ENCODE results near the gene SLC16A6.

SLC16A6 gene

GRCh38 chr17:68299817-68300216, 8.9 kb upstream of the SLC16A6 start:
- DNase-seq (ENCODE audit: low spot score in 2 of 2) (no peak), ATAC-seq (no peak)
- H3K4me1 Mint-ChIP-seq: peaks cover 33% of the 10 kb centered on the region
- no peak overlapping the region for H3K27ac Mint-ChIP-seq
- H3K4me3 Mint-ChIP-seq: no peak overlapping the region
- no peaks in the 10 kb centered on the region for H3K9me3 Mint-ChIP-seq
- H3K36me3 Mint-ChIP-seq: peaks cover 5% of the 10 kb centered on the region

- Mint-ChIP-seq H3K4me1 (peaks cover 41% of the 10 kb centered on the region), H3K4me3 (no peak overlapping the region), H3K27ac (no peak overlapping the region), H3K36me3 (peaks cover 5% of the 10 kb centered on the region), H3K9me3 (no peaks in the 10 kb centered on the region)
- no peak for ATAC-seq
- DNase-seq (ENCODE audit: low spot score in 2 of 2): no peak
These were observed 7.7 kb upstream of the SLC16A6 start for GRCh38 chr17:68298601-68299000.

GRCh38 chr17:68297195-68297594, 6.3 kb upstream of the SLC16A6 start:
- ATAC-seq: no peak
- H3K27ac Mint-ChIP-seq: peak overlapping the region; percentile 68
- peak overlapping the region; percentile 64 for H3K4me3 Mint-ChIP-seq
- peaks cover 5% of the 10 kb centered on the region for H3K36me3 Mint-ChIP-seq
- DNase-seq (ENCODE audit: low spot score in 2 of 2): no peak
- H3K4me1 Mint-ChIP-seq: peaks cover 45% of the 10 kb centered on the region
- H3K9me3 Mint-ChIP-seq: no peaks in the 10 kb centered on the region

GRCh38 chr17:68296217-68297191, 5.6 kb upstream of the SLC16A6 start:
- peak overlapping the region; percentile 64 for H3K4me3 Mint-ChIP-seq
- peaks cover 40% of the 10 kb centered on the region for H3K4me1 Mint-ChIP-seq
- H3K9me3 Mint-ChIP-seq: no peaks in the 10 kb centered on the region
- peak overlapping the region; percentile 68 for H3K27ac Mint-ChIP-seq
- DNase-seq (ENCODE audit: low spot score in 2 of 2) (peak; percentile 32 to 73), ATAC-seq (peak; percentile 79)
- H3K36me3 Mint-ChIP-seq: peaks cover 1% of the 10 kb centered on the region

- no peaks in the 10 kb centered on the region for H3K9me3 Mint-ChIP-seq
- DNase-seq (ENCODE audit: low spot score in 2 of 2) (no peak), ATAC-seq (no peak)
- peaks cover 7% of the 10 kb centered on the region for H3K36me3 Mint-ChIP-seq
- H3K4me1 Mint-ChIP-seq: peaks cover 38% of the 10 kb centered on the region
- peak overlapping the region; percentile 49 for H3K27ac Mint-ChIP-seq
- H3K4me3 Mint-ChIP-seq: no peak overlapping the region
These were observed 4.2 kb upstream of the SLC16A6 start for GRCh38 chr17:68295086-68295485.

- peaks cover 43% of the 10 kb centered on the region for H3K4me1 Mint-ChIP-seq
- DNase-seq (ENCODE audit: low spot score in 2 of 2): no peak
- no peaks in the 10 kb centered on the region for H3K9me3 Mint-ChIP-seq
- no peak overlapping the region for H3K4me3 Mint-ChIP-seq
- no peak for ATAC-seq
- H3K36me3 Mint-ChIP-seq: peaks cover 7% of the 10 kb centered on the region
- H3K27ac Mint-ChIP-seq: peak overlapping the region; percentile 49
These were observed 3.7 kb upstream of the SLC16A6 start for GRCh38 chr17:68294617-68295016.

- H3K36me3 Mint-ChIP-seq: peaks cover 7% of the 10 kb centered on the region
- DNase-seq (ENCODE audit: low spot score in 2 of 2): no peak
- H3K4me3 Mint-ChIP-seq: no peak overlapping the region
- peaks cover 48% of the 10 kb centered on the region for H3K4me1 Mint-ChIP-seq
- H3K27ac Mint-ChIP-seq: no peak overlapping the region
- no peak for ATAC-seq
- H3K9me3 Mint-ChIP-seq: no peaks in the 10 kb centered on the region
These were observed 3.2 kb upstream of the SLC16A6 start for GRCh38 chr17:68294196-68294555.

- DNase-seq (ENCODE audit: low spot score in 2 of 2) (no peak), ATAC-seq (no peak)
- H3K27ac Mint-ChIP-seq: no peak overlapping the region
- H3K4me3 Mint-ChIP-seq: no peak overlapping the region
- H3K9me3 Mint-ChIP-seq: no peaks in the 10 kb centered on the region
- H3K36me3 Mint-ChIP-seq: peaks cover 7% of the 10 kb centered on the region
- peaks cover 53% of the 10 kb centered on the region for H3K4me1 Mint-ChIP-seq
These were observed 2.7 kb upstream of the SLC16A6 start for GRCh38 chr17:68293490-68294195.

GRCh38 chr17:68292689-68293040, 1.7 kb upstream of the SLC16A6 start:
- peak overlapping the region; percentile 97 for H3K4me3 Mint-ChIP-seq
- H3K36me3 Mint-ChIP-seq: peaks cover 7% of the 10 kb centered on the region
- no peak for DNase-seq (ENCODE audit: low spot score in 2 of 2)
- ATAC-seq: no peak
- H3K9me3 Mint-ChIP-seq: no peaks in the 10 kb centered on the region
- H3K27ac Mint-ChIP-seq: peak overlapping the region; percentile 85
- H3K4me1 Mint-ChIP-seq: peaks cover 63% of the 10 kb centered on the region

- ATAC-seq: peak; percentile 77
- H3K27ac Mint-ChIP-seq: peak overlapping the region; percentile 85
These were observed 1.1 kb upstream of the SLC16A6 start for GRCh38 chr17:68291836-68292688.

GRCh38 chr17:68290268-68290954, 516 bp downstream of the SLC16A6 start:
- Mint-ChIP-seq H3K27ac (peak overlapping the region; percentile 96), H3K9me3 (no peaks in the 10 kb centered on the region), H3K36me3 (peaks cover 7% of the 10 kb centered on the region), H3K4me3 (peak overlapping the region; percentile 97), H3K4me1 (peaks cover 57% of the 10 kb centered on the region)
- no peak for ATAC-seq
- DNase-seq (ENCODE audit: low spot score in 2 of 2): peak; percentile 18 to 79

More at GRCh38 chr17:68291836-68292688, 1.1 kb upstream of the SLC16A6 start:
- peak; percentile 74 to 94 for DNase-seq (ENCODE audit: low spot score in 2 of 2)
- no peaks in the 10 kb centered on the region for H3K9me3 Mint-ChIP-seq
- H3K4me1 Mint-ChIP-seq: peaks cover 65% of the 10 kb centered on the region
- peaks cover 7% of the 10 kb centered on the region for H3K36me3 Mint-ChIP-seq
- H3K4me3 Mint-ChIP-seq: peak overlapping the region; percentile 97

GRCh38 chr17:68289936-68290267, 1.0 kb downstream of the SLC16A6 start:
- DNase-seq (ENCODE audit: low spot score in 2 of 2) (no peak), ATAC-seq (no peak)
- Mint-ChIP-seq H3K4me3 (peak overlapping the region; percentile 97), H3K9me3 (no peaks in the 10 kb centered on the region), H3K27ac (peak overlapping the region; percentile 96), H3K4me1 (peaks cover 53% of the 10 kb centered on the region), H3K36me3 (peaks cover 7% of the 10 kb centered on the region)

- Mint-ChIP-seq H3K9me3 (no peaks in the 10 kb centered on the region), H3K27ac (peak overlapping the region; percentile 13), H3K36me3 (peaks cover 7% of the 10 kb centered on the region), H3K4me3 (peak overlapping the region; percentile 97), H3K4me1 (peaks cover 49% of the 10 kb centered on the region)
- DNase-seq (ENCODE audit: low spot score in 2 of 2) (no peak), ATAC-seq (no peak)
These were observed 1.5 kb downstream of the SLC16A6 start for GRCh38 chr17:68289473-68289872.

- DNase-seq (ENCODE audit: low spot score in 2 of 2) (no peak), ATAC-seq (no peak)
- Mint-ChIP-seq H3K36me3 (peaks cover 7% of the 10 kb centered on the region), H3K27ac (peak overlapping the region; percentile 87), H3K4me1 (peaks cover 44% of the 10 kb centered on the region), H3K9me3 (no peaks in the 10 kb centered on the region), H3K4me3 (peak overlapping the region; percentile 97)
These were observed 2.1 kb downstream of the SLC16A6 start for GRCh38 chr17:68288804-68289203.

Data from stimulated activated effector memory CD8-positive, alpha-beta T cell treated with anti-CD3 and anti-CD28 coated beads, Interleukin-12 subunit alpha, Interleukin-12 subunit beta, amount 100 ng/mL, for 72 hours (primary cell).